Smooth muscle cell (in vitro differentiated cells): ENCODE data around the gene LPO. TPM values are rescaled to one million over a fixed set of nuclear protein-coding genes. Genes with fewer than 3 reads are reported as not detected.

Source experiments
- DNase-seq: peaks from one replicate; lab custom pipeline; 2025; ENCODE audit not compliant: unreplicated experiment; lab: John Stamatoyannopoulos, UW
- H2AFZ ChIP-seq: fragments of 200-600 bp; sonication (generic); 2 replicates; pipeline ENCODE4 v1.6.0; 2016; ENCODE audit warnings: antibody characterized with exemption, low read depth, mild to moderate bottlenecking
- H3F3A ChIP-seq: fragments of 200-600 bp; sonication (generic); 2 replicates; pipeline ENCODE4 v1.6.0; 2017; ENCODE audit warnings: antibody characterized with exemption, low read depth
- H3K27ac ChIP-seq: fragments of 200-600 bp; sonication (generic); 2 replicates; pipeline ENCODE4 v1.5.1; 2016; ENCODE audit warnings: low read depth, mild to moderate bottlenecking
- H3K27me3 ChIP-seq: fragments of 200-600 bp; sonication (generic); 2 replicates; pipeline ENCODE4 v1.6.1; 2016; ENCODE audit warnings: low read depth, mild to moderate bottlenecking
- H3K36me3 ChIP-seq: fragments of 200-600 bp; sonication (generic); 2 replicates; pipeline ENCODE4 v1.5.1; 2016; ENCODE audit warnings: low read depth
- H3K4me1 ChIP-seq: fragments of 200-600 bp; sonication (generic); 2 replicates; pipeline ENCODE4 v1.5.1; 2016; ENCODE audit warnings: low read depth
- H3K4me2 ChIP-seq: fragments of 200-600 bp; sonication (generic); 2 replicates; pipeline ENCODE4 v1.6.0; 2016; ENCODE audit warnings: mild to moderate bottlenecking
- H3K4me3 ChIP-seq: fragments of 200-600 bp; sonication (generic); 2 replicates; pipeline ENCODE4 v1.5.1; 2016; ENCODE audit warnings: mild to moderate bottlenecking
- H3K79me2 ChIP-seq: fragments of 200-600 bp; sonication (generic); 2 replicates; pipeline ENCODE4 v1.6.0; 2016; ENCODE audit warnings: low read depth, mild to moderate bottlenecking
- H3K9ac ChIP-seq: fragments of 200-600 bp; sonication (generic); 2 replicates; pipeline ENCODE4 v1.6.0; 2016; ENCODE audit warnings: low read depth
- H3K9me3 ChIP-seq: fragments of 200-600 bp; sonication (generic); replicated peaks from 2 replicates; pipeline ENCODE4 v1.5.1; 2016; ENCODE audit warnings: low read depth
- H4K20me1 ChIP-seq: fragments of 200-600 bp; sonication (generic); 2 replicates; pipeline ENCODE4 v1.6.0; 2016; ENCODE audit warnings: low read depth
- CTCF ChIP-seq: fragments of 200-600 bp; sonication (generic); IDR thresholded peaks from 2 replicates; pipeline ENCODE4 v1.5.1; 2017; ENCODE audit warnings: borderline replicate concordance, mild to moderate bottlenecking, antibody characterized with exemption; ENCODE audit not compliant: insufficient read depth, poor library complexity, severe bottlenecking
- WGBS: methylation state at CpG from one replicate; pipeline ENCODE4 v1.1.7; 2016; ENCODE audit warnings: low lambda C conversion rate; 5-methylcytosine and 5-hydroxymethylcytosine counted together
- polyA plus RNA-seq: library from polyadenylated mRNA; unstranded; fragments of >200 nt; fragmentation: Nextera tagmentation; extraction: Ambion mirVana; gene quantifications from 2 replicates; pipeline ENCODE4 v1.2.1, GENCODE V29; 2016
- total RNA-seq: library from RNA; depleted of rRNA; stranded (reverse); fragments of >200 nt; gene quantifications from 2 replicates; pipeline ENCODE4 v1.2.3, GENCODE V29; 2014

The LPO gene
- total and polyA plus RNA-seq, 2 experiments from 2014 or later, result 3.3 to 4.1 TPM

- Histone ChIP-seq H3F3A (no peaks in the 10 kb centered on the region), H3K4me3 (no peak overlapping the region), H3K4me1 (no peaks in the 10 kb centered on the region), H3K27ac (no peak overlapping the region), H3K9ac (no peak overlapping the region), H3K9me3 (no peaks in the 10 kb centered on the region), H3K4me2 (no peak overlapping the region), H2AFZ (no peak overlapping the region), H3K27me3 (peaks cover 21% of the 10 kb centered on the region), H3K36me3 (no peaks in the 10 kb centered on the region), H4K20me1 (no peaks in the 10 kb centered on the region), H3K79me2 (no peaks in the 10 kb centered on the region)
- no peak for TF ChIP-seq CTCF
- WGBS, result 85% methylated on average over 7 of the region's 7 CpGs
- DNase-seq, result no peak
Observed at GRCh38 chr17:58196610-58197009, 41.8 kb upstream of the LPO start.

- Histone ChIP-seq H3K27me3 (peaks cover 21% of the 10 kb centered on the region), H3K9me3 (no peaks in the 10 kb centered on the region), H3K4me1 (no peaks in the 10 kb centered on the region), H3K79me2 (no peaks in the 10 kb centered on the region), H3K27ac (no peak overlapping the region), H4K20me1 (no peaks in the 10 kb centered on the region), H2AFZ (no peak overlapping the region), H3K4me2 (no peak overlapping the region), H3K36me3 (no peaks in the 10 kb centered on the region), H3F3A (no peaks in the 10 kb centered on the region), H3K4me3 (no peak overlapping the region), H3K9ac (no peak overlapping the region)
- WGBS, result 60% methylated on average over 14 of the region's 14 CpGs
- DNase-seq, result peak; percentile 12
- peak; percentile 63 for TF ChIP-seq CTCF
Observed at GRCh38 chr17:58200024-58200633, 38.3 kb upstream of the LPO start.

GRCh38 chr17:58202859-58203258 is 35.5 kb upstream of the LPO start:
- Histone ChIP-seq H3K36me3 (no peaks in the 10 kb centered on the region), H3K4me1 (no peaks in the 10 kb centered on the region), H3K4me3 (no peak overlapping the region), H3F3A (no peaks in the 10 kb centered on the region), H3K9me3 (no peaks in the 10 kb centered on the region), H3K79me2 (no peaks in the 10 kb centered on the region), H2AFZ (no peak overlapping the region), H4K20me1 (no peaks in the 10 kb centered on the region), H3K9ac (no peak overlapping the region), H3K4me2 (no peak overlapping the region), H3K27ac (no peak overlapping the region), H3K27me3 (peaks cover 12% of the 10 kb centered on the region)
- no peak for TF ChIP-seq CTCF
- DNase-seq, result no peak
- 90% methylated on average over 7 of the region's 7 CpGs for WGBS

- Histone ChIP-seq H3K27me3 (no peaks in the 10 kb centered on the region), H2AFZ (no peak overlapping the region), H3K9ac (no peak overlapping the region), H3K4me3 (no peak overlapping the region), H3F3A (no peaks in the 10 kb centered on the region), H3K79me2 (no peaks in the 10 kb centered on the region), H3K9me3 (no peaks in the 10 kb centered on the region), H3K4me1 (no peaks in the 10 kb centered on the region), H3K36me3 (no peaks in the 10 kb centered on the region), H3K27ac (no peak overlapping the region), H4K20me1 (no peaks in the 10 kb centered on the region), H3K4me2 (no peak overlapping the region)
- DNase-seq, result no peak
- 91% methylated on average over 5 of the region's 5 CpGs for WGBS
- no peak for TF ChIP-seq CTCF
Observed at GRCh38 chr17:58204796-58205195, 33.6 kb upstream of the LPO start.
